ENCODE data around the gene SLC5A12.
"Not testable (repeated sequence)": the region's sequence is repeated elsewhere in the genome, so short reads cannot be mapped to it uniquely, and the experiment has no call there.

SLC5A12 gene

DNA sequence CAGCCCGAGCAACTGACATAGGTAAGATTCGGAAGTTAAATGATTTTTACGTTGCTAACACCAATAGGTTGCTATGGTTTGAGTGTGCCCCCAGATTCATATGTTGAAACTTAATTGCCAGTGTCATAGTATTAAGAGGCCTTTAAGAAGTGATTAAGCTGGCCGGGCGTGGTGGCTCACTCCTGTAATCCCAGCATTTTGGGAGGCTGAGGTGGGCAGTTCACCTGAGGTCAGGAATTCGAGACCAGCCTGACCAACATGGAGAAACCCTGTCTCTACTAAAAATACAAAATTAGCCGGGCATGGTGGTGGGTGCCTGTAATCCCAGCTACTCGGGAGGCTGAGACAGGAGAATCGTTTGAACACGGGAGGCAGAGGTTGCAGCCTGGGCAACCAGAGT is 78.5 kb downstream of the SLC5A12 start:
- not testable (repeated sequence) for DNase-seq

DNA sequence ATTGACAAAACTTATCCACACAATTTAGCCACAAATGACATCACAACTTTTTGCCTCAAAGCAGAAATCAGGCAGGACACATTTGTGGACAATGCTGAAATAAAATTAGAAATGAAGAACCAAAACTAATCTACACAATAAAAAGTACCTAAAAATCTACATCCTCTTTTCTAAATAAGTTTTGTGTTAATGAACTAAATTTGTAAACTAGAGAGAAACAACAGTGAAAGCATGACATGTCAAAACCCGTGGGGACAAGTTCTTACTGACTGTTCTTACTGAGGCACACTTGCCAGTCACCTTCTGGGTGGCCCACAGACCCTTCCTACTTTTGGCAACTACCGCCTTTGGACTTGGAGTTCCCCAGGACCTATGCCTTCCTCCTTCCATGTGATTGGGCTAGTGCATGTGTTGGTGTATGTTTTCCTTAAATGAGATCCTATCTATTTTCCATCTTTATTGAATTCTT is 89.1 kb downstream of the SLC5A12 start:
- no peak for DNase-seq

- DNase-seq = no peak
Observed at GRCh38 chr11:26626346-26626745, 95.5 kb downstream of the SLC5A12 start.

DNA sequence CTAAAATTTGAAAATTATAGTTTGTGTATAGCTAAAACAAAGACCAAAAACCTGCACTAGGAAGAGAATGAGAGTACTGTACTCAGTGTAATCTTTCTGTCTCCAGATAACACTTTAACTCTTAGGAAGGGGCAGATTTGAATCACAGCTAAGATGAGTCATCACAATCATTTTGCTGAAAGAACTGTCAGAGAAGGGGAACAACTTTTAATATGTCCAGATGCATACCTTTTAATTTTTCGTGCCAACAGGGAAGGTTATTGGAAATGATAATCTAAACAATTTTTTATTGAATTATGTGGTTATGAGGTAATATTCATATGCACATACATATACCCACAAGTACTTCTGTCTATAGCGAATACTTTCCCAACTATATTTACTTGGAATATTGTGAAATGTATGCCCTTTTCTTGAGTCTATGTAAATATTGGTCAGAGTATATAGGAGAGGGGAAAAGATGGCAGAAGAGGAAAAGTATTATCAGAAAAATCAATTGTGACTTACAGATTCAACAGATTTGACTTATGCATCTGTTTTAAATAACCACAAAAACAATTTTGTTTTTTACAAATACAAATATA is 98.7 kb downstream of the SLC5A12 start:
- no peak for DNase-seq

- no peak for DNase-seq
Observed at GRCh38 chr11:26622181-26622580, 99.7 kb downstream of the SLC5A12 start.

DNA sequence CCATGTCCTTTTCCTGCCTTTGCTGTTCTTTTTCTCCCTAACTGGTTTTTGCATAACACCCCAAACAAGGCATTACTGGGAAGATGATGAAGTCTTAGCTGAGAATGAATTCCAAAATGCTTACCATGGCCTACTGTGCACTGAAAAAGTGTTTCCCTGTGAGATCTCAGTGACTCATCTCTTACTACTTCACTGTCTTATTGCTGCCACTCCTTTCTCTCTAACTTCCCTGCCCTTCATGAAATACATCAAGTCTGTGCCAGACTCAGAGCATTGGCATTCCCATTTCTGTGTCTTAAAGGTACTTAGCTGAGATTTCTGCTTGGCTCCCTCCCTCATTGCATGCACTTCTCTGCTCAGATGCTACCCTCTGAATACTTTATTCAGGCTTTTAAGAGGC is 100.7 kb downstream of the SLC5A12 start:
- DNase-seq = no peak

GRCh38 chr11:26620282-26621045 is 101.4 kb downstream of the SLC5A12 start:
- no peak for DNase-seq

- DNase-seq = no peak
Observed at GRCh38 chr11:26618441-26618840, 103.4 kb downstream of the SLC5A12 start.

All from right forelimb (tissue), 1 donor.